Activated naive CD4-positive, alpha-beta T cell treated with anti-CD3 and anti-CD28 coated beads, Interleukin-2, amount 50 U/mL, for 16 hours (primary cell): Measurements from ENCODE around the gene SYNE1.
"Not testable (repeated sequence)": the region's sequence is repeated elsewhere in the genome, so short reads cannot be mapped to it uniquely, and the experiment has no call there.

Experiments
- DNase-seq: peaks from one replicate; pipeline ENCODE4 v3.0.0-alpha.2; 2020

SYNE1 gene

GRCh38 chr6:152170702-152171667 is 466.2 kb downstream of the SYNE1 start:
- peak; percentile 66 for DNase-seq

- no peak for DNase-seq
These were observed 466.9 kb downstream of the SYNE1 start for GRCh38 chr6:152170313-152170701.

- no peak for DNase-seq
These were observed 469.2 kb downstream of the SYNE1 start for GRCh38 chr6:152167641-152168603.

- DNase-seq, result no peak
These were observed 470.3 kb downstream of the SYNE1 start for GRCh38 chr6:152166897-152167296.

GRCh38 chr6:152166497-152166896 is 470.7 kb downstream of the SYNE1 start:
- DNase-seq, result no peak

GRCh38 chr6:152164957-152165356 is 472.2 kb downstream of the SYNE1 start:
- DNase-seq, result no peak

- no peak for DNase-seq
These were observed 475.7 kb downstream of the SYNE1 start for GRCh38 chr6:152161501-152161900.

- no peak for DNase-seq
These were observed 476.8 kb downstream of the SYNE1 start for GRCh38 chr6:152160346-152160745.

GRCh38 chr6:152155792-152156191 is 481.4 kb downstream of the SYNE1 start:
- no peak for DNase-seq

- DNase-seq, result no peak
These were observed 482.4 kb downstream of the SYNE1 start for GRCh38 chr6:152154559-152155356.

- no peak for DNase-seq
These were observed 485.2 kb downstream of the SYNE1 start for GRCh38 chr6:152151920-152152319.

- no peak for DNase-seq
These were observed 487.0 kb downstream of the SYNE1 start for GRCh38 chr6:152150196-152150595.

GRCh38 chr6:152148412-152148811 is 488.8 kb downstream of the SYNE1 start:
- no peak for DNase-seq

- no peak for DNase-seq
These were observed 489.9 kb downstream of the SYNE1 start for GRCh38 chr6:152147269-152147668.

GRCh38 chr6:152146385-152146784 is 490.8 kb downstream of the SYNE1 start:
- no peak for DNase-seq

- no peak for DNase-seq
These were observed 493.8 kb downstream of the SYNE1 start for GRCh38 chr6:152143359-152143758.

GRCh38 chr6:152142105-152142504 is 495.1 kb downstream of the SYNE1 start:
- no peak for DNase-seq

- not testable (repeated sequence) for DNase-seq
These were observed 498.8 kb downstream of the SYNE1 start for GRCh38 chr6:152138344-152138743.

GRCh38 chr6:152136449-152136825 is 500.7 kb downstream of the SYNE1 start:
- DNase-seq, result no peak

- DNase-seq, result no peak
These were observed 501.3 kb downstream of the SYNE1 start for GRCh38 chr6:152135755-152136448.

- DNase-seq, result no peak
These were observed 506.7 kb downstream of the SYNE1 start for GRCh38 chr6:152130441-152130840.

GRCh38 chr6:152129691-152130151 is 507.4 kb downstream of the SYNE1 start:
- no peak for DNase-seq
